Ishikawa (cell line): ENCODE measurements around the gene DDAH1.

Experiments
- CEBPB ChIP-seq: IDR thresholded peaks from 2 replicates; pipeline ENCODE4 v1.6.1; 2012
- CREB1 ChIP-seq: IDR thresholded peaks from 2 replicates; pipeline ENCODE4 v1.6.1; 2012; ENCODE audit warnings: low read depth
- EGR1 ChIP-seq: IDR thresholded peaks from 2 replicates; pipeline ENCODE4 v1.6.1; 2012
- EP300 ChIP-seq: IDR thresholded peaks from 2 replicates; pipeline ENCODE4 v1.6.1; 2012; ENCODE audit warnings: borderline replicate concordance
- NFIC ChIP-seq: IDR thresholded peaks from 2 replicates; pipeline ENCODE4 v1.6.1; 2012
- RAD21 ChIP-seq: IDR thresholded peaks from 2 replicates; pipeline ENCODE4 v1.6.1; 2012; ENCODE audit warnings: low read depth
- TAF1 ChIP-seq: IDR thresholded peaks from 2 replicates; pipeline ENCODE4 v1.6.1; 2012; ENCODE audit warnings: low read depth, mild to moderate bottlenecking
- TCF12 ChIP-seq: IDR thresholded peaks from 2 replicates; pipeline ENCODE4 v1.6.1; 2012; ENCODE audit warnings: low read depth
- YY1 ChIP-seq: IDR thresholded peaks from 2 replicates; pipeline ENCODE4 v1.6.1; 2012; ENCODE audit warnings: low read depth
- TF ChIP-seq, protein P1 (sequence below): IDR thresholded peaks from 2 replicates; pipeline ENCODE4 v1.6.1; 2012
- TF ChIP-seq, protein P2 (sequence below): IDR thresholded peaks from 2 replicates; pipeline ENCODE4 v1.6.1; 2012

DNA sequence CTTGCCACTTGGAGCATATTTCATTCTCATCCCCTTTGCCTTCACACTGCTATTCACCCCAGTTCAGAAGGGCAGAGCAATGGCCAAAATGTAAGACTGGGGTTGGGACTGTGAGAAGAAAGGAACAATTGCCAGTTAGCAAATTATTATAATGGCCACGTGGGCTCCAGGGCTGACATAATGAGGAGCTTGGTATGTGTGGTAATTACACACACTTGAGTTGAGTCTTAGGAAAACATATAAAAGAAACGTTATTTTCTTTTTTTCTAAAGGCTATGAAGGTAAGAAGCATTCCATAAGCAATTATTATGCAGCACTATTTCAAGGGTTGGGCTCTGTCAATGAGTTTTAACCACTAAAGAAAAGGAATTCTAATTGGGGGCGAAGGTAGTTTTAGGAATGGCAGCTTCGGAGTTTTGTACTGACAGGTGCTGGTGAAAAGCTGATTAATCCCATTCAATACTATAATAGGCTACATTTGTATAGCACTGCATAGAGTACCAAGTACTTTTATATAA lies 156.1 kb downstream of the DDAH1 start:
- TF ChIP-seq RAD21 (no peak), CREB1 (no peak), NFIC (no peak), YY1 (no peak), CEBPB (no peak), TCF12 (no peak), EP300 (no peak), EGR1 (no peak), TAF1 (no peak)
- TF ChIP-seq, protein P1, sequence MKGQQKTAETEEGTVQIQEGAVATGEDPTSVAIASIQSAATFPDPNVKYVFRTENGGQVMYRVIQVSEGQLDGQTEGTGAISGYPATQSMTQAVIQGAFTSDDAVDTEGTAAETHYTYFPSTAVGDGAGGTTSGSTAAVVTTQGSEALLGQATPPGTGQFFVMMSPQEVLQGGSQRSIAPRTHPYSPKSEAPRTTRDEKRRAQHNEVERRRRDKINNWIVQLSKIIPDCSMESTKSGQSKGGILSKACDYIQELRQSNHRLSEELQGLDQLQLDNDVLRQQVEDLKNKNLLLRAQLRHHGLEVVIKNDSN: no peak
- TF ChIP-seq, protein P2, sequence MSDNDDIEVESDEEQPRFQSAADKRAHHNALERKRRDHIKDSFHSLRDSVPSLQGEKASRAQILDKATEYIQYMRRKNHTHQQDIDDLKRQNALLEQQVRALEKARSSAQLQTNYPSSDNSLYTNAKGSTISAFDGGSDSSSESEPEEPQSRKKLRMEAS: no peak
